ENCODE results near the gene RNF180.
"Not testable (repeated sequence)": the region's sequence is repeated elsewhere in the genome, so short reads cannot be mapped to it uniquely, and the experiment has no call there.

RNF180 gene

DNA sequence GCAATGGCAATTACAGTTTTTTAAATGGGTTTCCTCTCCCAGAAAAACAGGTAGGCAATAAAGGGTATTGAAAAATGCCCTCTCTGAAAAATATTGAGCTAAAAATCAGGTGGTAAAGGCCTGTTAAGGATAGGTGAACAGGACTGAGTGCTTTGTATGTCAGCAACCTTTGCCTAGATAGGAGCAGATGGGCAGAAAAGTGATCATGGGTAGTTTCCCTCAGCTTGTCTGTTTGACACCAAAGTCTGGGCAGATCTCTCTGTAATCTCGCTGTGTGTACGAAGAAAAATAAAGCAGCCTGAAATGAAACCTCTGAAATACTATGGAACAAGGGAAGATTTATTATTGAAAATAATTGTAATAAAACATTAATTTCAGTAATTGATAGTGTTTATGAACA lies 15.8 kb downstream of the RNF180 start:
- DNase-seq = no peak

DNA sequence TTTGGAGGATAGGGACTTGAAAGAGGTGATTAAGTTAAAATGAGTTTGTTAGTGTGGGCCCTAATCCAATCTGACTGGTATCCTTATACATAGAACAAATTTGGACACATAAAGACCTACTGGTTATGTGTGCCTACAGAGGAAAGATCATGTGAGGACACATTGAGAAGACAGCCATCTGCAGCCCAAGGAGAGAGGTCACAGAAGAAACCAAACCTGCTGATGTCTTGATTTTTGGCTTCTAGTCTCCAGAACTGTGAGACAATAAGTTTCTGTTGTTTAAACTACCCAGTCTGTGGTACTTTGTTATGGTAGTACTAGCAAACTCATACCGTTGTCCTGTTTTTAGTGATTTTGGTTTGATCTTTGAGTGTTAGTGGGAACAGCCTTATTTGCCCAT lies 18.3 kb downstream of the RNF180 start:
- no peak for DNase-seq

DNA sequence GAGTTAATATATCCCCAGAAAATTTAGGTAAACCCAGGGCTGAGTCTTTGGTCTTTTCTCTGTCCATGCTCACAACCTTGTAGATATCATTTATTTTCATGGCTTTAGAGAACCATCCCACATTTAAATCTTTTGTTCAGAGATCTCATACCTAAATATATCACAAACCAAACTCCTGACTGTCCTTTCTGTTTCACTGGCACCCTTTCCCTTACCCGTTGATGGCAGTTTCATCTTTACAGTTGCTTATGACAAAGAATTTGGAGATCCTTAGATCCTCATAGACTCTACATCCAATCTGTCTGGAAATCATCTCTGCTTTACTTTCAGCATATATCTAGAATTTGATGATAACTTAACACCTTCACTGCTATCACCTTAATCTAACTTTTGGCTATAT lies 19.2 kb downstream of the RNF180 start:
- no peak for DNase-seq

DNA sequence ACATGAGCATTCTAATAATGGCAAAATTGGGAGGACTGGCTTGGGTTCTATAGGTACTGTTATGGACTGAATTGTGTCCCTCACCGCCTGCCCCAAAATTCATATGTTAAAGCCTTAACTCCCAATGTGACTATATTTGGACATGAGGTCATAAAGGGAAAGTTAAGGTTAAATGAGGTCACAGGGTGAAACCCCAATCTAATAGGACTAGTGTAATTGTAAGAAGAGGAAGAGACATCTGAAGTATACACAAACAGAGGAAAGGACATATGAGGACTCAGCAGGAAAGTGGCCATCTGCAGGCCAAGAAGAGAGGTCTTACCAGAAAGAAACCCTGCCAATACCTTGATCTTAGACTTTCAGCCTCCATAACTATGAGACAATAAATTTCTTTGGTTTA lies 23.1 kb downstream of the RNF180 start:
- DNase-seq = no peak

DNA sequence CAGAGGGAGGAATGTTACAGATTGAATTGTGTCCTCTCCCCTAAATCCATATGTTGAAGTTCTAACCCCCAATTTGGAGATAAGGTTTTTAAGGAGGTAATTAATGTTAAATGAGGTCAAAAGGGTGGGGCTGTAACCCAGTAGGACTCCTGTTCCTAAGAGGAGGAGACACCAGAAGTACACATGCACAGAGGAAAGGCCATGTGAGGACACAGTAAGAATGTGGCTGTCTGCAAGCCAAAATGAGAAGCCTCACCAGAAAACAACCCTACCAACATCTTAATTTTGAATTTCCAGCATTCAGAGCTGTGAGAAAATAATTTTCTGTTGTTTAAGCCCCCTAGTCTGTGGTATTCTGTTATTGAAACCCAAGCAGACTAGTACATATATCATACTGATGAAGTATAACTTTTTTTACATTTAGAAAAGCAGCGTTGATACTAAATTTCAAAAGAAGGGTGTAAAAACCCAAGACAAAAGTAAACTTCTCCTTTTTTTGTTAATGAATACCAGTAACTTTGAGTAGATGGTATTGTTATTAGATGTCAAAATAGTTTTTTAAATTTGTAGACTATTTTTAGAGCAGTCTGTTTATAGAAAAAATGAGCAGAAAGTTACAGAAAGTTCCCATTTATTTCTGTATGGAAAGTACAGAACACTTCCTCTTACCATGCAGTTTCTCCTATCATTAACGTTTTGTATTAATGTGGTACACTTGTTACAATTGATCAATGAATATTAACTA lies 25.1 kb downstream of the RNF180 start:
- DNase-seq = no peak

DNA sequence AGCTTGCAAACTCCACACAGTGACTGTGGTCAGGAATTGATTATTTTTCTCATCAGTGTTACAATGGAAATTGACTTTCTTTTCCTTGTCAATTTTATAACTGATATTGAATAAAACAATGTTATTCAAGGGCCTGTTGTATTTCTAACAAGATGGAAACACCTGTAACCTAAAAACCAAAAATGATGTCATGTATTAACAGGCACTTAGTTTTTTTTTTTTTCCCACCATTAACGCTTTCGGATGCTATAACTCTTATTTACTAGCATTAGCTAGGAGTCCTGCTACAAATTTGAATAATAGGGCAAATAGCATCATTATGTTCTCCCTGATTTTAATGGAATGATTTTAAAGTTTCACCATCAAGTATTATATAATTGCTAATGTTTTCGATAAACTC lies 30.3 kb downstream of the RNF180 start:
- no peak for DNase-seq

DNA sequence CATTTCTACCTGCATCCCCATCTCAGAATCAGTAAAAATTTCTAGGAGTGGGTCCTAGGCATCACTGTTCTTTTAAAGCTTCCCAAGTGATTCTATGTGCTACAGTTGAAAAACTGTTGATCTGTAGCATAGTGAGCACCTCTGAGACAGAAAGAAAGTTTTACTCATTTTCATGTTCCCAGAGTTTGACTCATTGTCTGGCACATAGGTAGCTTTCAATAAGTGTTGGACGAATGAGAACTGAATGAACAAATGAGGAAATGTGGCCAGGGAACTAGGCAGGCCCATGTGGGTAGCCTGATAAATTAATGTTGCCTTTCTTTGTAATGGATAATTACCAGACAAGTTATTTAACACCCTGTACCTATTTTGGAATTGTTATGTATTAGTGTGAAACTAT lies 33.8 kb downstream of the RNF180 start:
- DNase-seq = no peak

DNA sequence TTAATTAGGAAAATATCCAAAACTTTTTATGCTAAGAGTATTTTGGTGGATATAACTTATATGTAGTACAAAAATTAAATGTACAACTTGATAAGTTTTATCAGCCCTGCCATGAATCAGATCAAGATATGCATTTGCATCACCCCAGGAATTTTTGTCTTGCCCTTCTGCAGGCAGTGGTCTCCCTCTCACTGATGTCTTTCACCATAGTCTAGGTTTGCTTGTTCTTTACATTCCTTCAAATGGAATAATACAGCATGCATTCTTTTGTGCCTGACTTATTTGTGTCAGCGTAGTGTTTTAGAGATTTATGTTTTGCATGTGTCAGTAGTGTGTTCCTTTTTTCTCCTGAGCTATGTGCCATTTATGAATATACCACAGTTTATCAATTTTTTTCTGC lies 36.4 kb downstream of the RNF180 start:
- no peak for DNase-seq

DNA sequence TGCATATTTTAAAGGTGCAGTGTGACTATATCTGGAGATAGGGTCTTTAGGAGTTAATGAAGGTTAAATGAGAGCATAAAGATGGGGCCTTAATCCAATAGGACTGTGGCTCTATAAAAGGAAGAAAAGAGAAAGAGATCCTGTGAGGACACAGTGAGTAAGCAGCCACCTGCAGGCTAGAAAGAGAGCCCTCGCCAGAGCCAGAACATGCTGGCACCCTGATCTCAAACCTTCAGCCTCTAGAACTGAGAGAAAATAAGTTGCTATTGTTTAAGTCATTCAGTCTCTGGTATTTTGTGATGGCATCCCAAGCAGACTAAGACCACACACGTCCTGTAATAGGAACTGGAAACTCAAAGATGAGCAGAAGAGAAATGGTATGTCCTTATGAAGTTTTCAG lies 41.0 kb downstream of the RNF180 start:
- no peak for DNase-seq

DNA sequence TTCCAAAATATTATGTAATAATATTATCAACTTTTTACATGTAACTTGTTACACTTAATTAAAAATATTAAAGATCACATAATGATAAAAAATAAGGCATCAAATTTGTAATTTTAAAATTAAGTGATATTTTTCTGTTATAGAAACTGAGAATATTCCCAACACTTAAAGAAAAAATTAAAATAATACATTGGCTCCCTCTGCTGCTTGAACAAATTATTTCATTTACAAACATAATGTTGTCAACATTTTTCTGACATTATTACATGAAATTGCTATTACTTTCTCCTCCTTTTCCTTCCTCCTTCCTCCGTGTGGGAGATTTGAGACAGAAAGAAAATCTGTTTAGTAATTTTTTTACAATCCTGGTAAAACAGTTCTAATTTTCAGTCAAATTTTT lies 42.3 kb downstream of the RNF180 start:
- DNase-seq = no peak

DNA sequence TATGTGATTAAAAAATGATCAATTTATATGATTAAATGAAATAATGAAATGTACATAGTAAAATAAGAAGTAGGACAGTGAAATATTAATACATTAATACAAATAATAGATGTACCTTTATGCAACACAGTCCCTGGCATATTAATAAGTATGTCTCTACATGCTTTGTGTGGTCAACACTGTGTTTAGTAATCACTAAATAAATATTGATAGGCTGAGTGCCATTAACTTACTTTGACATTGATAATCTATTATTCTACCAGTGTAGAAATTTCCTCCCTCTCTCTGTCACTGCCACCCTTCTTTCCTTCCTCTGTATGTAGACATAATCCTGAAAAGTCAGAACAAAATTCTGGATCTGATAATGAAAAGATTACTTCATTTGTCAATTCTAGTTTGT lies 43.7 kb downstream of the RNF180 start:
- no peak for DNase-seq

DNA sequence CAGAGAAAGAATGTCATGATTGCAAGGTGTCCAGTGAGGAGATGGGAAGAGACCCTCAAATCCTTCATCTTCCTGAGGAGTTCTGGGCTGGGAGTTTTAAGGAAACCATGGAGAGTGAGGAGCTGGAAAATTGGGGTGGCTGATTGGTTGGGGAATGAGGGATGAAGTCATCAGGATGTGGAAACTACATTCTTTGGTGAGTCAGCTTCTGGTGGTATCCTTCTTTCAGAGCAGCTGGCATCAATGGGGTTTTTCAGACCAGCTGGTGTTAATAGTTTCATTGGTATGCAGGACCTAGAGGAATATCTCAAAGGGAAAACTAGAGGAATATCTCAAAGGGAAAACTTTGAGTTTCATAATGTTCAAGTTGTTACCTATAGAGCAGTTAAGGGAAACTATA lies 45.2 kb downstream of the RNF180 start:
- no peak for DNase-seq

DNA sequence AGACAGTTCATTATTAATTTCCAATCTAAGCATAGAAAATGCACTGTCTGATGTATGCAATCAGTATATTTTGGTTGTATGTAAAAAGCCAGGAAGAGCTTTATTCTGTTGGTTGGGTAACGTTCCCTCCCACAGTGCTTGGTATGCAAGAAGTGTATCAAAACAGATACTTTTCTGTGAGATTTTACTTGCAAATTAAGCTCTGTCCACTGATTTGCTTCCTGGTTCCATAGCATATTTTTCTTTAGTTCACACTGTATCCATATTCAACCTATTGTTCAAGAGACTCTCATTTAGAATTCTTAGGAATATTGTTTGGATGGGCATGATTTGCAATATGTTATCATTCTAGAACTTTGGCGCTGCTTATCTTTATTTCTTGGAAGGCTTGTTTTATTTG lies 47.4 kb downstream of the RNF180 start:
- DNase-seq = no peak

DNA sequence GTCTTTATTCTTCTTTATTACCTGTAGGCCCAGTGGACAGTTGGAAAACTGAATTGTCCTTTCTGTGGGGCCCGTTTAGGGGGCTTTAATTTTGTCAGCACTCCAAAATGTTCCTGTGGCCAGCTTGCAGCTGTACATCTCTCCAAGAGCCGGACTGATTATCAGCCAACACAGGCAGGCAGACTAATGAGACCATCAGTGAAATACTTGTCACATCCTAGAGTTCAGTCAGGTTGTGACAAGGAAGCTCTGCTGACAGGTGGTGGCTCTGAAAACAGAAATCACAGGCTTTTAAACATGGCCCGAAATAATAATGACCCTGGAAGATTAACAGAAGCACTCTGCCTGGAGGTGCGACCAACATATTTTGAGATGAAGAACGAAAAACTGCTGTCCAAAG lies 47.9 kb downstream of the RNF180 start:
- no peak for DNase-seq

DNA sequence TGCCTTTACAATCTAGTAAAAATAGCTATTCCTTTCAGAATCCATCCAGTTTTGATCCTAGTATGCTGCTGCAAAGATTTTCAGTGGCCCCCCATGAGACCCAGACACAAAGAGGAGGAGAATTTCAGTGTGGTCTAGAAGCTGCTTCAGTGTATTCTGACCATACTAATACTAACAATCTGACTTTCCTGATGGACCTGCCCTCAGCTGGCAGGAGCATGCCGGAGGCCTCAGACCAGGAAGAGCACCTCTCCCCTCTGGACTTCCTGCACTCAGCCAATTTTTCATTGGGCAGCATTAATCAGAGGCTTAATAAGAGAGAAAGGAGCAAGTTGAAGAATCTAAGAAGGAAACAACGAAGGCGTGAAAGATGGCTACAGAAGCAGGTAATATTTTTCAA lies 48.5 kb downstream of the RNF180 start:
- DNase-seq = no peak

DNA sequence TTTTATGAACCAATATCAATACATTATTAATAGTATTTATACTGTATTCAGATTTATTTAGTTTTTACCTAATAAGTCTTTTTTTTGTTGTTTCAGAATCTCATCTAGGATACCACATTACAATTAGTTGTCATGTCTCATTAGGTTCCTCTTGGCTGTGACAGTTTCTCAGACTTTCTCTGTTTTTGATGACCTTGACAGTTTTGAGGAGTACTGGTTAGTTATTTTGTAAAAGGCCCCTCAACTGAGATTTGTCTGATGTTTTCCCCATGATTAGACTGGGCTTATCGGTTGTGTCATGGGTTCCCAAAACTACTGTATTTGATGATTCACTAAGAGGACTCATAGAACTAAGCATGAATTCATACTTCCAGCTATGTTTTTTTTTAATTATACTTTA lies 56.3 kb downstream of the RNF180 start:
- DNase-seq = no peak

DNA sequence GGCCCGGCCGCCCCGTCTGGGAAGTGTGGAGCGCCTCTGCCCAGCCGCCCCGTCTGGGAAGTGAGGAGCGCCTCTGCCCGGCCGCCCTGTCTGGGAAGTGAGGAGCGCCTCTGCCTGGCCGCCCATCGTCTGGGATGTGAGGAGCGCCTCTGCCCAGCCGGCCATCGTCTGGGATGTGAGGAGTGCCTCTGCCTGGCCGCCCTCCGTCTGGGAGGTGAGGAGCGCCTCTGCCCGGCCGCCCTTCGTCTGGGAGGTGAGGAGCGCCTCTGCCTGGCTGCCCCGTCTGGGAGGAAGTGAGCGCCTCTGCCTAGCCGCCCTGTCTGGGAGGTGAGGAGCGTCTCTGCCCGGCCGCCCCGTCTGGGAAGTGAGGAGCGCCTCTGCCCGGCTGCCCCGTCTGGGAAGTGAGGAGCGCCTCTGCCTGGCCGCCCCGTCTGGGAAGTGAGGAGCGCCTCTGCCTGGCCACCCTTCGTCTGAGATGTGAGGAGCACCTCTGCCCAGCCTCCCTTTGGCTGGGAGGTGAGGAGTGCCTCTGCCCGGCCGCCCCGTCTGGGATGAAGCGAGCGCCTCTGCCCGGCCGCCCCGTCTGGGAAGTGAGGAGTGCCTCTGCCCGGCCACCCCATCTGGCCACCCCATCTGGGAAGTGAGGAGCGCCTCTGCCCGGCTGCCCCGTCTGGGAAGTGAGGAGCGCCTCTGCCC lies 59.8 kb downstream of the RNF180 start:
- DNase-seq = not testable (repeated sequence)

DNA sequence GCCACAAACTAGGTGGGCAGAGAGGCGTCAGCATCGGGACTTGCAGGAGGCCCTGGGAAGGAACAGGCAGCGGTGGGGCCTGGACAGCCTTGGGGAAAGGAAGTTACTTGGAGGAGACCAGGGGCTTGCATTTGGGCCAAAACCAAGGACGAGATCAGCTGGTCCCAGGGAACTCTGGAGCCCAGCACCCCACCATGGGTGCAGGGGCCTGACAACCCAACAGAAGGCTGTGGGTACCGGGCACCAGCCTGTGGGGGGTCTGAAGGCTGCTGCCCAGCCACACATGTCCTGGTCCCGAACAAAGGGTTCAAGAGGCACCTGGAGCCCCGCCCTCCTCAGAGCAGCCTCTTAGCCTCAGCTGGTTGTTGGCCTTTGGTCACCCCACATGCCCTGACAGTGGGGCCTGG lies 61.5 kb downstream of the RNF180 start:
- not testable (repeated sequence) for DNase-seq

DNA sequence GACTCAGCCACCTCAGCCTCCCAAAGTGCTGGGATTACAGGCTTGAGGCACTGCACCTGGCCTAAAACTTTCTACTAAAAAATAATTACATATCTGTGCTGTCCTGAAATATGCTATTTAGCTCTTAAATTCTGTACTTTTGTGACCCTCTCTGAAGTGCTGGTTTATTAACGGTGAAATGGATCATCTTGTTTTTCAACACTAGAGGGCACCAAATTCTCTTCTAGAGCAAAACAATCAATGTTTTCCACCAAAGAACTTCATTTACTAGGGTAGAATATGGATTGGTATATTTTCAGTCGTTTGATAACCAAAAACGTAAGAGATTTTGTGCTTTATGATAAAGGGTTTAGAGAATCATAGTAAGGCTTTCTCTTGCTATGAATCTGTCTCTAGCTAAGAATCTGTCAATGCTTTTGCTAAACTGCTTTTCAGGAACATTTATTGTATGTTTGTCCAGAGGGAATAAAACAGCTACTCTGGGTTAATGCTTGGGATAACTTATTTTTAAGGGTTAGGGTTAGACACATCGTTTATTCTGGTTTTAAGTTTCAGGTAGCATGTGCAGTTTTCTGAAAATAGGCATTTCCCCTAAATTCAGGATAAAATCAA lies 63.6 kb downstream of the RNF180 start:
- no peak for DNase-seq

DNA sequence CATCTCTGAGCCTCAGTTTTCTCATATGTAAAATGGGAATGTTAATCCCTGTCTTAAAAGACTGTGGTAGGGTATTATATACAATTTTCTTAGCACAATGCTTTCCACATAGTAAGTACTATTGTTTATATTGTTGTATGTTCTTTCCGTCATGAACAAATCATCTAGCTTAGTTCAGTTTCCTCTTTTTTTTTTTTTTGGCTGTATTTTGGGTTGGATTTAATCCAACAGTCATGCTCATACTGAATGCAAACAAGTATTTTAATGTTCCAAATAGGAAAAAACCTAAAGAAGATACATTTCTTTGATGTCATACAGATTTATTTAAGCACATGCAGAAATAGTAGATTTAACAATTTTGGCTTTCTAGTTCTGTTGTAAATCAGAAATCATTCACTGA lies 95.1 kb downstream of the RNF180 start:
- DNase-seq = no peak

DNA sequence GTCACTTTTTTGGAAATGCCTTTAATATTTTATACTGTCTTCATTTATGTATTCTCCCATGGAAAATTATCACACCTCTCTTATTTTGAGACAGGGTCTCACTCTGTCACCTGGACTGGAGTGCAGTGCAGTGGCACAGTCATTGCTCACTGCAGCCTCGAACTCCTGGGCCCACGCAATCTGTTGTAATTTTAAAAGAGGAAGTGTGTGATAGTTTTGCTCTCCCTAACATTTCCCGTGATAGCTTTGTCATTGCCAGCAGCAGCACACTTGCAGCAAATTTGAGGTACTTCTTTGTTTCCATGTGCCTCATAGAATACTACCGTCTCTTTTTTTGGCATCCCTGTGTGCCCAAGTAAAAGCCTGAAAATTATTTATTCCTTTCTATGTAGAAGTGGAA lies 103.5 kb downstream of the RNF180 start:
- no peak for DNase-seq

DNA sequence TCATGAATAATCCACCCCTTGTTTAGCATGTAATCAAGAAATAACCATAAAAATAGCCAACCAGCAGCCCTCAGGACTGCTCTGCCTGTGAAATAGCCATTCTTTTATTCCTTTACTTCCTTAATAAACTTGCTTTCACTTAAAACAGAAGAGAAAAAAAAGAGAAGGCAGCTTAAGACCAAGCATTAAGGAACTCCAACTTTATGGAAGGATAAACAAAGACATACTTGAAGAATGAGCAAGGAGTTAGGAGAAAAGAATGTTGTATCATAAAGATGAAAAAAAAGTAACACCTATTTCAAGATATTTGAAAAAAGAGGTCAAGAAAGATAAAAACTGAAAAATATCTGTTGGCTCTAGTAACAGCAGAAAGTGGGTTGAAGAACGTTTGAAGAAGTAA lies 107.6 kb downstream of the RNF180 start:
- DNase-seq = no peak

DNA sequence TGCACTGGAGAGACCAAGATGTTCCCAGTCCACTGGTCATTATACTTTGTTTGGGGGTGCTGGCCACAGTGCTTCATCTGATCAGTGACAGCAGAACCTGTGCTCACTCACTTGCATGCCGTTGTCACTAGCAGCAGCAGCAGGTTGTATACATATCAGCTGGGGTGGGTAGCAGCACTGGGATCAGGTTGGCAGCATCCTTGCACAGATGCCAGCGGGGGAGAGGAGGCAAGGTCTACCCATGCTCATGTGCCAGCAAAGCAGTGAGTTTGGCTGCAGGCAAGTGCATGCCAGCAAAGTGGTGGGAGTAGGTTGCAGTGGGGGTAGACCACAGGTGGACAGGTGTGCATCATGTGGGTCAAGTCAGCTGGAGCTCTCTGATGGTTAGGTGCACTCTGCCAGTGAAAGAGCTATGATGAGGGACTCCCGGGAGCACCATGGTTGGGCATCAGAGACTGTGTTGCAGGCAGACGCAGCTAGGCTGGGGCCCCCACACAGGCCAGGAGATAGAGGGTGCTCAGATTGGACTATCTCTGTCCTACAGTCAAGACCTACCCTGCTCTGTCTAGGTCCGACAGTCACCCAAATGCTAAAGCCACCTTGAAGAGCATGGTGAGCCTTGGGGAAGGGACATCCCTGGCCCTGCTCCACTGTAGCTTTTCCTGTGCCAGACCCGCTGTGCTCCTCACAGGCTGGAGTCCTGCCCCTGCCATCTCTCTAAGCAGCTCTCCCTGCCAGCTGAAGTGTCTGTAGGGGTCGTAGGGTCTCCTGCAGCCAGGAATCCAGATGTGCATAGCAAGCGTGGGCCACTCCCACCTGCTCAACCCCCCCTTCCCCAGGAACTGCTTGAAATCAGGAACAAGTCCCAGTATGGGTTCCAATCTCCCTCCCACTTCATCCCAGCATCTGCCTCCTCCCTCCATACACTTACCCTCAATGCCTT lies 119.8 kb downstream of the RNF180 start:
- no peak for DNase-seq

Measured in activated gamma-delta T cell treated with Interleukin-2 at 50 U/mL for 16 hours (primary cell).